GM23248 (cell line): ENCODE results near the gene HYKK. TPM values are rescaled to one million over a fixed set of nuclear protein-coding genes. Genes with fewer than 3 reads are reported as not detected.

ENCODE experiments used
- DNase-seq: peaks from one replicate; pipeline ENCODE4 v3.0.0-alpha.2; 2015
- H2AFZ ChIP-seq: fragments of 200-600 bp; sonication (generic); 2 replicates; pipeline ENCODE4 v1.6.1; 2016; ENCODE audit warnings: antibody characterized with exemption
- H3F3A ChIP-seq: fragments of 200-600 bp; sonication (generic); 2 replicates; pipeline ENCODE4 v1.6.1; 2016; ENCODE audit warnings: mild to moderate bottlenecking, antibody characterized with exemption, mixed run types; ENCODE audit not compliant: insufficient read depth
- H3K27ac ChIP-seq: fragments of 200-600 bp; sonication (generic); 2 replicates; pipeline ENCODE4 v1.5.1; 2016; ENCODE audit warnings: mild to moderate bottlenecking
- H3K27me3 ChIP-seq: fragments of 200-600 bp; sonication (generic); replicated peaks from 2 replicates; pipeline ENCODE4 v1.6.1; 2016; ENCODE audit warnings: mild to moderate bottlenecking; ENCODE audit not compliant: insufficient read depth
- H3K36me3 ChIP-seq: fragments of 200-600 bp; sonication (generic); 2 replicates; pipeline ENCODE4 v1.6.1; 2016; ENCODE audit warnings: low read depth, mild to moderate bottlenecking
- H3K4me1 ChIP-seq: fragments of 200-600 bp; sonication (generic); 2 replicates; pipeline ENCODE4 v1.6.1; 2016; ENCODE audit warnings: mild to moderate bottlenecking; ENCODE audit not compliant: insufficient read depth
- H3K4me2 ChIP-seq: fragments of 200-600 bp; sonication (generic); one replicate; pipeline ENCODE4 v1.6.1; 2016; ENCODE audit warnings: mild to moderate bottlenecking; ENCODE audit not compliant: unreplicated experiment
- H3K4me3 ChIP-seq: fragments of 200-600 bp; sonication (generic); 2 replicates; pipeline ENCODE4 v1.5.1; 2016; ENCODE audit warnings: mild to moderate bottlenecking
- H3K79me2 ChIP-seq: fragments of 200-600 bp; sonication (generic); 2 replicates; pipeline ENCODE4 v1.6.1; 2016; ENCODE audit warnings: mild to moderate bottlenecking; ENCODE audit not compliant: insufficient read depth
- H3K9ac ChIP-seq: fragments of 200-600 bp; sonication (generic); 2 replicates; pipeline ENCODE4 v1.6.1; 2016; ENCODE audit warnings: mild to moderate bottlenecking
- H3K9me2 ChIP-seq: fragments of 200-600 bp; sonication (generic); 2 replicates; pipeline ENCODE4 v1.6.1; 2016; ENCODE audit warnings: mixed run types, mild to moderate bottlenecking, moderate library complexity; ENCODE audit not compliant: insufficient read depth
- H3K9me3 ChIP-seq: fragments of 200-600 bp; sonication (generic); one replicate; pipeline ENCODE4 v1.6.1; 2017; ENCODE audit warnings: low read depth
- H4K20me1 ChIP-seq: fragments of 200-600 bp; sonication (generic); 2 replicates; pipeline ENCODE4 v1.6.0; 2016; ENCODE audit not compliant: insufficient read depth
- EZH2 ChIP-seq: fragments of 200-600 bp; sonication (generic); IDR thresholded peaks from 2 replicates; pipeline ENCODE4 v1.6.1; 2018; ENCODE audit warnings: antibody characterized with exemption, mild to moderate bottlenecking; ENCODE audit not compliant: insufficient read depth, poor library complexity, severe bottlenecking
- EZH2phosphoT487 ChIP-seq: fragments of 200-600 bp; sonication (generic); IDR thresholded peaks from 2 replicates; pipeline ENCODE4 v1.6.1; 2018; ENCODE audit warnings: antibody characterized with exemption, moderate library complexity, mild to moderate bottlenecking, low read depth; ENCODE audit not compliant: insufficient read depth
- WGBS, 2 experiments: methylation state at CpG; one replicate each; pipeline ENCODE4 v1.1.6; 2015 to 2017; ENCODE audit warnings: low lambda C conversion rate in 2 of 2, low coverage in 1 of 2; ENCODE audit errors: missing lambda C conversion rate in 2 of 2; 5-methylcytosine and 5-hydroxymethylcytosine counted together
- in situ Hi-C: fragments of 300-500 bp; cut with MboI; formaldehyde crosslinking; loops from 2 replicates; pipeline ENCODE4 v1.15.0; 2020
- polyA plus RNA-seq: library from polyadenylated mRNA; unstranded; fragments of >200 nt; fragmentation: Nextera tagmentation; extraction: Ambion mirVana; gene quantifications from 2 replicates; pipeline ENCODE4 v1.2.1, GENCODE V29; 2016
- total RNA-seq: library from RNA; depleted of rRNA; stranded (reverse); fragments of >200 nt; shearing (Covaris generic); gene quantifications from 2 replicates; pipeline ENCODE4 v1.2.3, GENCODE V29; 2014; rRNA removed

HYKK gene
- total and polyA plus RNA-seq, 2 experiments from 2014 or later: 2.4 to 3.9 TPM

DNA sequence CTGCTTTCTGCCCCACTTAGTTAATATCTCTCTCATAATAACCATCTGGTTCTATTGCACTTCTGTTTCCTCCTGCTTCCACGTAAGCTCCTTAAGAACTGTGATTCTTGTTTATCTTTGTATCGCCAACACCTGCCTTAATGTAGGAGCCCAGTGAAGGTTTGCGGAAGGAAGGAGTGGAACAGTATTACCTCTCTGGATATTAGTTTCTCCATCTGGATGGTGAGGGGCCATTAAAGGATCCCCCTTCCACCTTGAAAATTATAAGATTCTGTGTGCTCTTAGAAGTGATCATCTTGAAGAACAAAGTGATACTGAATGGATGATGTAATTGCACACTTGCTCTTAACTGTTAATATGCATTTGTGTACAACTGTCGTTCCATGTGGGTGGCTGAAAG, 60.2 kb downstream of the HYKK start:
- 88 to 95% methylated on average over 4 of the region's 4 CpGs for WGBS, 2 experiments

DNA sequence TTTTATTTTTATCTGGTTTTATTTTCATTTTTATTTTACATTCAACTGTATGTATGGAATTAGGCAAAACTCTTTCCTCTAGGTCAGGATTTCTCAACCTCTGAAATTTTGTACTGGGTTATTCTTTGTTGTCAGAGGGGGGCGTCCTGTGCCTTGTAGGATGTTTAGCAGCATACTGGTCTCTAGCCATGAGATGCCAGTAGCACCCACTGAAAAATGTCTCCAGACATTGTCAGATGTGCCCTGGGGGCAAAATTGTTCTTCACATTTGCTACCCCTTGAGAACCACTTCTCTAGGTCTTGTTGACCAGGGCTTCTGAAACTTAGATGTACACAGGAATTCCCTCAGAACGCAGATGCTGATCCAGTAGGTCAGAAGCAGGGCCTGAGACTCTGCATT, 63.3 kb downstream of the HYKK start:
- no peak for DNase-seq
- Histone ChIP-seq H3K4me1 (no peaks in the 10 kb centered on the region), H3K9me3 (no peaks in the 10 kb centered on the region), H4K20me1 (no peaks in the 10 kb centered on the region), H3K27me3 (peaks cover 13% of the 10 kb centered on the region; the same call in 1 of the 2 replicates), H3K27ac (no peak overlapping the region), H3K9ac (no peak overlapping the region), H3F3A (no peaks in the 10 kb centered on the region), H3K4me3 (no peak overlapping the region), H2AFZ (no peak overlapping the region), H3K4me2 (no peak overlapping the region), H3K9me2 (no peaks in the 10 kb centered on the region), H3K79me2 (no peaks in the 10 kb centered on the region), H3K36me3 (no peaks in the 10 kb centered on the region)
- in situ Hi-C loops: no loop called here
- 18 to 25% methylated on average over 2 of the region's 2 CpGs for WGBS, 2 experiments
- TF ChIP-seq EZH2phosphoT487: no peak
- TF ChIP-seq EZH2: no peak

More for the DNA sequence above, 60.2 kb downstream of the HYKK start:
- Histone ChIP-seq H4K20me1 (no peaks in the 10 kb centered on the region), H3K9ac (no peak overlapping the region), H3K27me3 (peaks cover 13% of the 10 kb centered on the region; the same call in 1 of the 2 replicates), H3K4me2 (no peak overlapping the region), H3K9me3 (no peaks in the 10 kb centered on the region), H3K36me3 (no peaks in the 10 kb centered on the region), H3K9me2 (no peaks in the 10 kb centered on the region), H2AFZ (no peak overlapping the region), H3K27ac (no peak overlapping the region), H3K4me3 (no peak overlapping the region), H3F3A (no peaks in the 10 kb centered on the region), H3K4me1 (no peaks in the 10 kb centered on the region), H3K79me2 (no peaks in the 10 kb centered on the region)
- in situ Hi-C loops: no loop called here
- TF ChIP-seq EZH2phosphoT487 (no peak), EZH2 (no peak)
- no peak for DNase-seq

- DNase-seq: no peak
- Histone ChIP-seq H3K9ac (no peak overlapping the region), H3K9me3 (no peaks in the 10 kb centered on the region), H3K4me3 (no peak overlapping the region), H4K20me1 (no peaks in the 10 kb centered on the region), H3K4me2 (no peak overlapping the region), H3K9me2 (no peaks in the 10 kb centered on the region), H3K4me1 (no peaks in the 10 kb centered on the region), H3K79me2 (no peaks in the 10 kb centered on the region), H3K27ac (no peak overlapping the region), H3K27me3 (peaks cover 9% of the 10 kb centered on the region; the same call in 1 of the 2 replicates), H2AFZ (no peak overlapping the region), H3K36me3 (no peaks in the 10 kb centered on the region), H3F3A (no peaks in the 10 kb centered on the region)
- WGBS, 2 experiments: 83% methylated on average over 4 of the region's 4 CpGs
- TF ChIP-seq EZH2phosphoT487: no peak
- TF ChIP-seq EZH2: no peak
- in situ Hi-C loops: no loop called here
Observed at GRCh38 chr15:78571382-78571781, 64.0 kb downstream of the HYKK start.

- Histone ChIP-seq H3K9ac (no peak overlapping the region), H3K79me2 (no peaks in the 10 kb centered on the region), H4K20me1 (no peaks in the 10 kb centered on the region), H3F3A (no peaks in the 10 kb centered on the region), H3K27ac (no peak overlapping the region), H3K4me3 (no peak overlapping the region), H3K4me2 (no peak overlapping the region), H3K4me1 (no peaks in the 10 kb centered on the region), H3K27me3 (no peaks in the 10 kb centered on the region), H3K9me2 (no peaks in the 10 kb centered on the region), H3K36me3 (no peaks in the 10 kb centered on the region), H3K9me3 (no peaks in the 10 kb centered on the region), H2AFZ (no peak overlapping the region)
- in situ Hi-C loops: no loop called here
- 47 to 52% methylated on average over 4 of the region's 4 CpGs for WGBS, 2 experiments
- no peak for DNase-seq
- TF ChIP-seq EZH2 (no peak), EZH2phosphoT487 (no peak)
Observed at GRCh38 chr15:78573416-78573815, 66.0 kb downstream of the HYKK start.

DNA sequence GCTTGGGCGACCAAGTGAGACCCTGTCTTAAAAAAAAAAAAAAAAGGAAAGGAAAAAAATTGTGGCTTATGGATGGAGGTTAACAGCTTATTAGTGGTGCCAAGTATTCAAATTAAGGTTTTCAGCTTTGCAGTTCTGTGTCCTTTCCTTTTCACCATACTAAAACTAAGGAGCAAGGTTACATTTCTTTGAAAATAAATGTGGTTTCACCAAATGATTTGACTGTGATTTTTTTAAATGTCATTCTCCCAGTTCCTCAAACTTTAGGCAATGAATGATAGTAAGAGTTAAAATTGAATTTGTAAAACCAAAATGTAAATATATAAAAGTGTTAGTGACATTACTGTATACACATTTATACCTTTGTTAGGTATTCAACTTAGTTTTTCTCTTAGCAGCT, 67.6 kb downstream of the HYKK start:
- Histone ChIP-seq H3K4me1 (no peaks in the 10 kb centered on the region), H3K27me3 (no peaks in the 10 kb centered on the region), H3K36me3 (no peaks in the 10 kb centered on the region), H3K27ac (no peak overlapping the region), H3K4me2 (no peak overlapping the region), H3K4me3 (no peak overlapping the region), H3F3A (no peaks in the 10 kb centered on the region), H3K79me2 (no peaks in the 10 kb centered on the region), H4K20me1 (no peaks in the 10 kb centered on the region), H3K9me2 (no peaks in the 10 kb centered on the region), H2AFZ (no peak overlapping the region), H3K9me3 (no peaks in the 10 kb centered on the region), H3K9ac (no peak overlapping the region)
- no peak for DNase-seq
- no peak for TF ChIP-seq EZH2
- no peak for TF ChIP-seq EZH2phosphoT487
- in situ Hi-C loops: no loop called here
- whole genome bisulfite sequencing, 2 experiments: 81 to 100% methylated on average over 1 of the region's 1 CpG

Other genes with a start within 250 kb of the HYKK start
- 0.43 and 2.7 TPM in 2 replicates for gene DNAJA4, start 243.0 kb upstream of the HYKK start, total RNA-seq
- 1.3 and 1.4 TPM in 2 replicates for gene DNAJA4, start 243.0 kb upstream of the HYKK start, polyA plus RNA-seq
- 52.6 and 60.1 TPM in 2 replicates for gene SKIC8, start 208.0 kb upstream of the HYKK start, total RNA-seq
- gene SKIC8, start 208.0 kb upstream of the HYKK start, polyA plus RNA-seq: 70.6 and 77.7 TPM in 2 replicates
- not detected in 2 replicates for gene CRABP1, start 167.2 kb upstream of the HYKK start, total RNA-seq
- not detected in 2 replicates for gene CRABP1, start 167.2 kb upstream of the HYKK start, polyA plus RNA-seq
- gene IREB2, start 69.4 kb upstream of the HYKK start, total RNA-seq: 12.9 and 18.0 TPM in 2 replicates
- 11.8 and 13.1 TPM in 2 replicates for gene IREB2, start 69.4 kb upstream of the HYKK start, polyA plus RNA-seq
- 177 and 201 TPM in 2 replicates for gene PSMA4, start 32.9 kb downstream of the HYKK start, total RNA-seq
- gene PSMA4, start 32.9 kb downstream of the HYKK start, polyA plus RNA-seq: 246 and 250 TPM in 2 replicates
- gene CHRNA5, start 57.9 kb downstream of the HYKK start, total RNA-seq: under 0.01 and 1.3 TPM in 2 replicates
- gene CHRNA5, start 57.9 kb downstream of the HYKK start, polyA plus RNA-seq: 0.24 and 0.74 TPM in 2 replicates
- gene CHRNA3, start 113.4 kb downstream of the HYKK start, total RNA-seq: not detected in 2 replicates
- gene CHRNA3, start 113.4 kb downstream of the HYKK start, polyA plus RNA-seq: not detected in 2 replicates
- gene CHRNB4, start 133.6 kb downstream of the HYKK start, total RNA-seq: not detected in 2 replicates
- gene CHRNB4, start 133.6 kb downstream of the HYKK start, polyA plus RNA-seq: not detected in 2 replicates